HUES64 (cell line): ENCODE measurements around the gene MAPK1IP1L.

Source experiments
- H3K27ac ChIP-seq: 2 replicates; pipeline ENCODE4 v1.7.0; 2013; ENCODE audit warnings: low read depth, low read length, inconsistent platforms
- H3K27me3 ChIP-seq: 2 replicates; pipeline ENCODE4 v1.6.1; 2013; ENCODE audit warnings: mild to moderate bottlenecking, low read length; ENCODE audit not compliant: insufficient read depth
- H3K36me3 ChIP-seq: 2 replicates; pipeline ENCODE4 v1.6.1; 2013; ENCODE audit warnings: mild to moderate bottlenecking, low read length; ENCODE audit not compliant: insufficient read depth
- H3K4me1 ChIP-seq: 2 replicates; pipeline ENCODE4 v1.6.1; 2013; ENCODE audit warnings: mild to moderate bottlenecking, low read length, moderate library complexity; ENCODE audit not compliant: insufficient read depth
- H3K4me3 ChIP-seq: 2 replicates; pipeline ENCODE4 v1.5.1; 2013; ENCODE audit warnings: mild to moderate bottlenecking, low read length, moderate library complexity
- H3K9ac ChIP-seq: 2 replicates; pipeline ENCODE4 v1.6.1; 2013; ENCODE audit warnings: mild to moderate bottlenecking, low read depth, low read length
- H3K9me3 ChIP-seq: 2 replicates; pipeline ENCODE4 v1.6.1; 2013; ENCODE audit warnings: low read depth, low read length; ENCODE audit not compliant: insufficient read depth
- WGBS: fragments of 150-250, 120-280 bp; methylation state at CpG from one replicate; pipeline ENCODE4 v1.1.7; 2013; ENCODE audit warnings: missing lambda C conversion rate; 5-methylcytosine and 5-hydroxymethylcytosine counted together

The MAPK1IP1L gene

GRCh38 chr14:55114720-55115119 is 63.3 kb downstream of the MAPK1IP1L start:
- Histone ChIP-seq H3K36me3 (no peaks in the 10 kb centered on the region), H3K27me3 (no peaks in the 10 kb centered on the region; the same call in 1 of the 2 replicates), H3K9ac (no peak overlapping the region), H3K4me1 (no peaks in the 10 kb centered on the region), H3K9me3 (no peaks in the 10 kb centered on the region), H3K4me3 (no peak overlapping the region), H3K27ac (no peak overlapping the region)
- 90% methylated on average over 2 of the region's 2 CpGs for WGBS

GRCh38 chr14:55115460-55115859 is 64.0 kb downstream of the MAPK1IP1L start:
- 57% methylated on average over 3 of the region's 3 CpGs for WGBS
- no peak overlapping the region for H3K4me3 ChIP-seq
- H3K27me3 ChIP-seq, result no peaks in the 10 kb centered on the region; the same call in 1 of the 2 replicates
- H3K36me3 ChIP-seq, result no peaks in the 10 kb centered on the region
- H3K9ac ChIP-seq, result no peak overlapping the region
- no peak overlapping the region for H3K27ac ChIP-seq
- no peaks in the 10 kb centered on the region for H3K4me1 ChIP-seq
- H3K9me3 ChIP-seq, result no peaks in the 10 kb centered on the region

GRCh38 chr14:55115861-55116245 is 64.4 kb downstream of the MAPK1IP1L start:
- H3K27me3 ChIP-seq, result no peaks in the 10 kb centered on the region
- WGBS, result 87% methylated on average over 2 of the region's 4 CpGs
- H3K27ac ChIP-seq, result no peak overlapping the region
- H3K9me3 ChIP-seq, result no peaks in the 10 kb centered on the region
- H3K4me3 ChIP-seq, result no peak overlapping the region
- H3K9ac ChIP-seq, result no peak overlapping the region
- no peaks in the 10 kb centered on the region for H3K36me3 ChIP-seq
- H3K4me1 ChIP-seq, result no peaks in the 10 kb centered on the region

GRCh38 chr14:55116246-55117030 is 65.0 kb downstream of the MAPK1IP1L start:
- no peaks in the 10 kb centered on the region for H3K4me1 ChIP-seq
- H3K4me3 ChIP-seq, result no peak overlapping the region
- H3K27me3 ChIP-seq, result no peaks in the 10 kb centered on the region
- no peaks in the 10 kb centered on the region for H3K36me3 ChIP-seq
- no peaks in the 10 kb centered on the region for H3K9me3 ChIP-seq
- H3K27ac ChIP-seq, result no peak overlapping the region
- no peak overlapping the region for H3K9ac ChIP-seq
- WGBS, result 87% methylated on average over 11 of the region's 11 CpGs

GRCh38 chr14:55117803-55118441 is 66.5 kb downstream of the MAPK1IP1L start:
- no peak overlapping the region for H3K9ac ChIP-seq
- no peak overlapping the region for H3K4me3 ChIP-seq
- H3K4me1 ChIP-seq, result no peaks in the 10 kb centered on the region
- 94% methylated on average over 6 of the region's 7 CpGs for WGBS
- no peaks in the 10 kb centered on the region for H3K36me3 ChIP-seq
- no peaks in the 10 kb centered on the region for H3K9me3 ChIP-seq
- no peaks in the 10 kb centered on the region for H3K27me3 ChIP-seq
- H3K27ac ChIP-seq, result no peak overlapping the region

- WGBS, result 100% methylated on average over 2 of the region's 3 CpGs
- no peak overlapping the region for H3K4me3 ChIP-seq
- H3K27me3 ChIP-seq, result no peaks in the 10 kb centered on the region
- no peak overlapping the region for H3K9ac ChIP-seq
- no peaks in the 10 kb centered on the region for H3K36me3 ChIP-seq
- H3K4me1 ChIP-seq, result no peaks in the 10 kb centered on the region
- H3K9me3 ChIP-seq, result no peaks in the 10 kb centered on the region
- H3K27ac ChIP-seq, result no peak overlapping the region
Measured at GRCh38 chr14:55118761-55119160, 67.3 kb downstream of the MAPK1IP1L start.
